GM12872 (cell line): Measurements from ENCODE around the gene NOL11.

Experiments
- CTCF ChIP-seq: IDR thresholded peaks from 3 replicates; pipeline ENCODE4 v1.5.1; 2011; ENCODE audit warnings: low read depth, mild to moderate bottlenecking, low read length, moderate library complexity; ENCODE audit not compliant: insufficient read depth

NOL11 gene

GRCh38 chr17:67717624-67718324, at the start of gene NOL11:
NOL11 (plus strand) TSS chr17:67717936; CDS start chr17:67717948, 12 bp downstream.
- TF ChIP-seq CTCF, result peak; percentile 92

- no peak for TF ChIP-seq CTCF
Measured at GRCh38 chr17:67671493-67671892, 46.2 kb upstream of the NOL11 start.

- no peak for TF ChIP-seq CTCF
Measured at GRCh38 chr17:67672592-67673335, 45.0 kb upstream of the NOL11 start.

- TF ChIP-seq CTCF, result no peak
Measured at GRCh38 chr17:67675481-67675880, 42.3 kb upstream of the NOL11 start.

GRCh38 chr17:67676305-67676704, 41.4 kb upstream of the NOL11 start:
- TF ChIP-seq CTCF, result no peak

- no peak for TF ChIP-seq CTCF
Measured at GRCh38 chr17:67678414-67678813, 39.3 kb upstream of the NOL11 start.

- TF ChIP-seq CTCF, result peak; percentile 25; the same call in 1 of the 3 replicates
Measured at GRCh38 chr17:67679225-67679624, 38.5 kb upstream of the NOL11 start.
